Neutrophil (primary cell): ENCODE data around the gene TMEM51.

Experiments
- H3K27ac ChIP-seq: fragments of 200-600 bp; sonication (generic); 2 replicates; pipeline ENCODE4 v1.5.1; 2016; ENCODE audit warnings: mild to moderate bottlenecking, moderate library complexity
- H3K27me3 ChIP-seq: fragments of 200-600 bp; sonication (generic); 2 replicates; pipeline ENCODE4 v1.6.0; 2016; ENCODE audit warnings: mild to moderate bottlenecking
- H3K36me3 ChIP-seq: fragments of 200-600 bp; sonication (generic); 2 replicates; pipeline ENCODE4 v1.5.1; 2017
- H3K4me1 ChIP-seq, 2 experiments: fragments of 200-600 bp in 1 of 2; sonication (generic) in 1 of 2; 1 replicate in 1 of 2; 2 replicates in 1 of 2; pipeline versions ENCODE4 v1.5.1 to v1.6.1; 2013 to 2016; ENCODE audit warnings: low read depth in 1 of 2, low read length in 1 of 2, mild to moderate bottlenecking in 1 of 2, moderate library complexity in 1 of 2; ENCODE audit not compliant: control insufficient read depth in 1 of 2, insufficient read depth in 1 of 2
- H3K4me3 ChIP-seq, 2 experiments: fragments of 200-600 bp in 1 of 2; sonication (generic) in 1 of 2; 1 replicate in 1 of 2; 2 replicates in 1 of 2; pipeline ENCODE4 v1.5.1; 2013 to 2016; ENCODE audit warnings: low read depth in 1 of 2, low read length in 1 of 2, mild to moderate bottlenecking in 1 of 2, moderate library complexity in 1 of 2
- H3K9me3 ChIP-seq: fragments of 200-600 bp; sonication (generic); 2 replicates; pipeline ENCODE4 v1.5.1; 2016
- TF ChIP-seq, protein P1 (sequence below): fragments of 200-600 bp; sonication (generic); IDR thresholded peaks from 2 replicates; pipeline ENCODE4 v1.5.1; 2016; ENCODE audit warnings: antibody characterized with exemption

TMEM51 gene

DNA sequence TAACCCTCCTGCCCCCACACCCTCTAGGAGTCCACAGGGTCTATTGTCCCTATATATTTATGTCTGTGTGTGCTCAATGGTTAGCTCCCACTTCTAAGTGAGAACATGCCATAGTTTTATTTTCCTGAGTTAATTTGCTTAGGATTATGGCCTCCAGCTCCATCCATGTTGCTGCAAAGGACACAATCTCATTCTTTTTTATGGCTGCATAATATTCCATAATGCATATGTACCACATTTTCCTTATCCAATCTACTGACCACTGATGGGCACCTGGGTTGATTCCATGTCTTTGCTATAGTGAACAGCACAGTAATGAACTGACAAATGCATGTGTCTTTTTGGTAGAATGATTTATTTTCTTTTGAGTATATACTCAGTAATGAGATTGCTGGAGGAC is 80.1 kb downstream of the TMEM51 start:
- Histone ChIP-seq H3K4me1 (peaks cover 4 to 5% of the 10 kb centered on the region in 2 experiments), H3K27me3 (no peaks in the 10 kb centered on the region), H3K4me3 (no peak overlapping the region), H3K9me3 (no peaks in the 10 kb centered on the region), H3K27ac (no peak overlapping the region), H3K36me3 (no peaks in the 10 kb centered on the region)
- TF ChIP-seq, protein P1, sequence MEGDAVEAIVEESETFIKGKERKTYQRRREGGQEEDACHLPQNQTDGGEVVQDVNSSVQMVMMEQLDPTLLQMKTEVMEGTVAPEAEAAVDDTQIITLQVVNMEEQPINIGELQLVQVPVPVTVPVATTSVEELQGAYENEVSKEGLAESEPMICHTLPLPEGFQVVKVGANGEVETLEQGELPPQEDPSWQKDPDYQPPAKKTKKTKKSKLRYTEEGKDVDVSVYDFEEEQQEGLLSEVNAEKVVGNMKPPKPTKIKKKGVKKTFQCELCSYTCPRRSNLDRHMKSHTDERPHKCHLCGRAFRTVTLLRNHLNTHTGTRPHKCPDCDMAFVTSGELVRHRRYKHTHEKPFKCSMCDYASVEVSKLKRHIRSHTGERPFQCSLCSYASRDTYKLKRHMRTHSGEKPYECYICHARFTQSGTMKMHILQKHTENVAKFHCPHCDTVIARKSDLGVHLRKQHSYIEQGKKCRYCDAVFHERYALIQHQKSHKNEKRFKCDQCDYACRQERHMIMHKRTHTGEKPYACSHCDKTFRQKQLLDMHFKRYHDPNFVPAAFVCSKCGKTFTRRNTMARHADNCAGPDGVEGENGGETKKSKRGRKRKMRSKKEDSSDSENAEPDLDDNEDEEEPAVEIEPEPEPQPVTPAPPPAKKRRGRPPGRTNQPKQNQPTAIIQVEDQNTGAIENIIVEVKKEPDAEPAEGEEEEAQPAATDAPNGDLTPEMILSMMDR = no peak

DNA sequence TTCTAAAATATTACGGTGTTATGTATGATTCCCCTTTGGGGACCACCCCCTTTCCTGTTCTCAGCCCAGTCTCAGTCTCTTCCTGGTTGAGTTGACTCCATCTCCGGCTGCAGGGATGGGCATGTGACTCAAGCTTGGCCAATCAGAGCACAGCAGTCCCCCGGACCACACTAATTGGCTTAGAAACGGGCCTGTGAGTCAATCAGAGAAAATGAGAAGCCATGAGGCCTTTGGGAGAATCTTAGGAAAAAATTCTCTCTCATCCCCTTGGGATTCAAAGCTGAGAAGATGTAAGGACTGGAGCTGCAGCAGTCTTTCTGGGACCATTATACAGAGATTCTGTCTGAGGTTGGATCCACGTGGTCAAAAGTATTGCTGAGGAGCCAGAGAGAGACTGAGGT is 82.8 kb downstream of the TMEM51 start:
- peaks cover 0 to 4% of the 10 kb centered on the region in 2 experiments for H3K4me1 ChIP-seq
- no peak overlapping the region for H3K4me3 ChIP-seq
- no peaks in the 10 kb centered on the region for H3K27me3 ChIP-seq
- TF ChIP-seq, protein P1 = no peak
- H3K27ac ChIP-seq = no peak overlapping the region
- H3K36me3 ChIP-seq = no peaks in the 10 kb centered on the region
- no peaks in the 10 kb centered on the region for H3K9me3 ChIP-seq

DNA sequence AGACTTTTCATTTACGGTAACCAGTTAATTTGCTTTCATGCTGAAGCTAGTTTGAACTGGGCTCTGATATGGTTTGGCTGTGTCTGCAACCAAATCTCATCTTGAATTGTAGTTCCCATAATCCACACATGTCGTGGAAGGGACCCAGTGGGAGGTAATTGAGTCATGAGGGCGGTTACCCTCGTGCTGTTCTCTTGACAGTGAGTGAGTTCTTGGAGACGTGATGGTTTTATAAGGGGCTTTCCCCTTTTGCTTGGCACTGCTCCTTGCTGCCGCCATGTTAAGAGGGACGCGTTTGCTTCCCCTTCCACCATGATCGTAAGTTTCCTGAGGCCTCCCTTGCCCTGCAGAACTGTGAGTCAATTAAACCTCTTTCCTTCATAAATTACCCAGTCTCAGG is 83.2 kb downstream of the TMEM51 start:
- no peak overlapping the region for H3K4me3 ChIP-seq
- TF ChIP-seq, protein P1 = no peak

DNA sequence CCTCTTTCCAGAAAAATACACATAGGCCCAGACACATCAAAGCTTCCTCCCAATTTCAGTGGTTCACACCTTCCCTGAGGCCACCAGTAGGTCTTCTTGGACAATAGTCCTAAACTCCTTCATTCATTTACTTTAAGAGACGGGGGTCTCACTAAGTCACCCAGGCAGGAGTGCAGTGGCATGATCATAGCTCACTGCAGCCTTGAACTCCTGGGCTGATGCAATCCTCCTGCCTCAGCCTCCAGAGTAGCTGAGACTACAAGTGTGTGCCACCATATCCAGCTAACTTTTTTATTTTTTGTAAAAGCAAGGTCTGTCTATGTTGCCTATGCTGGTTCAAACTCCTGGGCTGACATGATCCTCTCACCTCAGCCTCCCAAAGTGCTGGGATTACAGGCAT is 85.2 kb downstream of the TMEM51 start:
- no peaks in the 10 kb centered on the region for H3K27me3 ChIP-seq
- H3K36me3 ChIP-seq = no peaks in the 10 kb centered on the region
- H3K4me1 ChIP-seq = no peaks in the 10 kb centered on the region
- no peaks in the 10 kb centered on the region for H3K9me3 ChIP-seq
- no peak overlapping the region for H3K4me3 ChIP-seq
- H3K27ac ChIP-seq = no peak overlapping the region
- TF ChIP-seq, protein P1 = no peak

More for the DNA sequence above, 83.2 kb downstream of the TMEM51 start:
- Histone ChIP-seq H3K4me1 (peaks cover 0 to under 1% of the 10 kb centered on the region in 2 experiments), H3K36me3 (no peaks in the 10 kb centered on the region), H3K27ac (no peak overlapping the region), H3K9me3 (no peaks in the 10 kb centered on the region), H3K27me3 (no peaks in the 10 kb centered on the region)

DNA sequence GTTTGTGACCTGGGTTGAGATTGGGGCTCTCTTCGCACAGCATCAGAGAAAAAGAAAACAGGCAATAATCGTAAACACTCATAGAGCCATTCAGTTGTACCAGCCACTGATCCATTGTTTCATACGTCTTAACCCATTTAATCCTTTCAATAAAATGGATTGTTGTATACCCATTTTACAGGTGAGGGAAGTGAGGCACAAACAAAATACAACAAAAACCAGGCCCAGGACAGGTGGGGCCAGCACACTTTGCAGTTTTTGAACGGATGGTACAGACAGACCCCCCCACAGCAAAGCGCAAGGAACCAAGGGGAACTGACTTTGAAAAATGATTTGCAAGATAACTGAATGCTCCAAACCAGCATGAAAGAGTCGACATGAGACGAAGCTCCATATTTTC is 89.2 kb downstream of the TMEM51 start:
- Histone ChIP-seq H3K4me3 (no peak overlapping the region), H3K27me3 (peaks cover 10% of the 10 kb centered on the region), H3K36me3 (no peaks in the 10 kb centered on the region), H3K27ac (no peak overlapping the region), H3K9me3 (no peaks in the 10 kb centered on the region), H3K4me1 (peaks cover 28 to 31% of the 10 kb centered on the region in 2 experiments)
- TF ChIP-seq, protein P1 = no peak
